Stimulated activated CD4-positive, alpha-beta T cell treated with anti-CD3 and anti-CD28 coated beads, Interleukin-2, amount 100 ng/mL, for 4 hours (primary cell): ENCODE results near the gene SCO2.

ENCODE experiments used
- DNase-seq: peaks from one replicate; pipeline ENCODE4 v3.0.0-alpha.2; 2020; ENCODE audit warnings: low read depth

Gene SCO2

GRCh38 chr22:50474710-50475651 is 50.4 kb downstream of the SCO2 start, which contains the start of gene SBF1:
Gene SBF1, minus strand, starts transcription at chr22:50475035. Its CDS starts 195 bp downstream, at chr22:50474840.
- peak; percentile 83 for DNase-seq

GRCh38 chr22:50473855-50474671 is 51.3 kb downstream of the SCO2 start:
- DNase-seq, result no peak
